Measurements from ENCODE around the gene PXN. TPM values are rescaled to one million over a fixed set of nuclear protein-coding genes. Genes with fewer than 3 reads are reported as not detected.

PXN gene
- total RNA-seq, 1 donor from 2014 or later, result 60.7 TPM

GRCh38 chr12:120235369-120236323, 29.9 kb downstream of the PXN start:
- no peaks in the 10 kb centered on the region for H3K27me3 Mint-ChIP-seq
- peaks cover 68% of the 10 kb centered on the region for H3K4me1 Mint-ChIP-seq (ENCODE audit: unreplicated experiment)
- DNase-seq (ENCODE audit: extremely low spot score, unreplicated experiment), result no peak
- peak overlapping the region; percentile 100 for H3K27ac Mint-ChIP-seq
- peak overlapping the region; percentile 14 for H3K4me3 Mint-ChIP-seq
- no peaks in the 10 kb centered on the region for H3K9me3 Mint-ChIP-seq
- TF ChIP-seq CTCF (conservative IDR thresholded peaks at IDR 0.05), result peak; percentile 70
- no peaks in the 10 kb centered on the region for H3K36me3 Mint-ChIP-seq

GRCh38 chr12:120234643-120235368, 30.7 kb downstream of the PXN start:
- H3K4me1 Mint-ChIP-seq (ENCODE audit: unreplicated experiment), result peaks cover 68% of the 10 kb centered on the region
- H3K9me3 Mint-ChIP-seq, result no peaks in the 10 kb centered on the region
- no peaks in the 10 kb centered on the region for H3K36me3 Mint-ChIP-seq
- peak overlapping the region; percentile 69 for H3K4me3 Mint-ChIP-seq
- H3K27me3 Mint-ChIP-seq, result no peaks in the 10 kb centered on the region
- no peak for DNase-seq (ENCODE audit: extremely low spot score, unreplicated experiment)
- peak; percentile 69 for TF ChIP-seq CTCF (conservative IDR thresholded peaks at IDR 0.05)
- peak overlapping the region; percentile 100 for H3K27ac Mint-ChIP-seq

- H3K4me1 Mint-ChIP-seq (ENCODE audit: unreplicated experiment), result peaks cover 74% of the 10 kb centered on the region
- no peak for DNase-seq (ENCODE audit: extremely low spot score, unreplicated experiment)
- H3K36me3 Mint-ChIP-seq, result no peaks in the 10 kb centered on the region
- TF ChIP-seq CTCF (conservative IDR thresholded peaks at IDR 0.05), result peak; percentile 45
- H3K4me3 Mint-ChIP-seq, result peak overlapping the region; percentile 85
- peak overlapping the region; percentile 100 for H3K27ac Mint-ChIP-seq
- H3K27me3 Mint-ChIP-seq, result no peaks in the 10 kb centered on the region
- no peaks in the 10 kb centered on the region for H3K9me3 Mint-ChIP-seq
These were observed 34.1 kb downstream of the PXN start for GRCh38 chr12:120231316-120232011.

DNA sequence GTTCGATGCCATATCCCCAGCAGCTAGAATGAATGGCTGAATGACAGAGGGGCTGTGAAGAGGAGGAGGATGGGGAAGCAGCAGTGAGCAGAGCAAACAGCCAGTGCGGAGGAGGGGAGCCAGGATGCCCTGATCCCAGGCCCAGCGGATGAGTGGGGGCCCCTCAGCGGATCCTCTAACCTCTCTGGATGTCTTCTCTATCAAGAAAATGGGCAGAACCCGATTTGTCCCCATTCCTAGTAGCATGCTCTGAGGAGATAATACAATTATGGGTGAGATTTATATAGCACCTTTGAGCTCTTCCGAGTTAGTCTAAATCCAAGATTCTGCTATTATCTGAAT, 34.6 kb downstream of the PXN start:
- H3K27me3 Mint-ChIP-seq, result no peaks in the 10 kb centered on the region
- DNase-seq (ENCODE audit: extremely low spot score, unreplicated experiment), result no peak
- H3K4me1 Mint-ChIP-seq (ENCODE audit: unreplicated experiment), result peaks cover 71% of the 10 kb centered on the region
- no peaks in the 10 kb centered on the region for H3K36me3 Mint-ChIP-seq
- peak overlapping the region; percentile 85 for H3K4me3 Mint-ChIP-seq
- H3K27ac Mint-ChIP-seq, result peak overlapping the region; percentile 100
- TF ChIP-seq CTCF (conservative IDR thresholded peaks at IDR 0.05), result no peak
- no peaks in the 10 kb centered on the region for H3K9me3 Mint-ChIP-seq

GRCh38 chr12:120230326-120230973, 35.1 kb downstream of the PXN start:
- no peaks in the 10 kb centered on the region for H3K27me3 Mint-ChIP-seq
- no peaks in the 10 kb centered on the region for H3K9me3 Mint-ChIP-seq
- H3K4me3 Mint-ChIP-seq, result peak overlapping the region; percentile 85
- DNase-seq (ENCODE audit: extremely low spot score, unreplicated experiment), result no peak
- H3K36me3 Mint-ChIP-seq, result no peaks in the 10 kb centered on the region
- no peak for TF ChIP-seq CTCF (conservative IDR thresholded peaks at IDR 0.05)
- peaks cover 68% of the 10 kb centered on the region for H3K4me1 Mint-ChIP-seq (ENCODE audit: unreplicated experiment)
- peak overlapping the region; percentile 100 for H3K27ac Mint-ChIP-seq
